ENCODE measurements around the gene WNT2.
"Not testable (repeated sequence)": the region's sequence is repeated elsewhere in the genome, so short reads cannot be mapped to it uniquely, and the experiment has no call there.

WNT2 gene

DNA sequence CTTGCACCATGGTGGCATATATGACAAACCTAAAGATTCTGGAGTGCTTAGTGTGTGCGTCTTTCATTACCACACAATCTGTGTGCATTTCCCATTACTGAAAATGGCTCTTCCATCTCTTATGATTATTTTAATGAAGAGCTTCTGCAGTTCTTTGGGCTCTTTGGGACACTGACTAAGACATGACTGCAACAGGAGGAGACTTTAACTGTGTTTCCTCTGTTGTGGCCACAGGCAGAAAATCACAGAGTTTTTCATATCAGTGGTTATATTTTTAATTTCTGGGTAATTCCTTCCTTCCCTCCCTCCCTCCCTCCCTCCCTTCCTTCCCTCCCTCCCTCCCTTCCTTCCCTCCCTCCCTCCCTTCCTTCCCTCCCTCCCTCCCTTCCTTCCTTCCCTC lies 58.1 kb downstream of the WNT2 start:
- no peak for DNase-seq (ENCODE audit: low read depth in 3 of 3)

DNA sequence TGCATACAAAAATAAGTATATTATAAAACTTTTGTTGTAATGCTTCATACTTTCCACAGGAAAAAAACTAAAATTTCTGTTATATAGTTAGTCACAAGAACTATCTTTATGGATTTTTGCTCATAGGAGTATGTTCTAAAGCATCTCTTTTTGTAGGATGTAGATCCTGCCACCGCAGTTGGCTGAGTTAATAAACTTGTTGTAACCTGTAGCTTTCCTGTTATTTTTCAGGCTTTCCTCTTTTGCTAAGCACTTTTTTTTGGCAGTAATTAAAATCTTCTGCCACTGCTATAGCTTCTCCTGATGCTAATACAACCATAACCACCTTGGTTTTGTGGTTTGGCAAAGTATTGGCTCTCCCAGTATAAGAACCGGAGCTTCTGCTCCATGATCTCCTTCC lies 60.3 kb downstream of the WNT2 start:
- DNase-seq (ENCODE audit: low read depth in 3 of 3): no peak

DNA sequence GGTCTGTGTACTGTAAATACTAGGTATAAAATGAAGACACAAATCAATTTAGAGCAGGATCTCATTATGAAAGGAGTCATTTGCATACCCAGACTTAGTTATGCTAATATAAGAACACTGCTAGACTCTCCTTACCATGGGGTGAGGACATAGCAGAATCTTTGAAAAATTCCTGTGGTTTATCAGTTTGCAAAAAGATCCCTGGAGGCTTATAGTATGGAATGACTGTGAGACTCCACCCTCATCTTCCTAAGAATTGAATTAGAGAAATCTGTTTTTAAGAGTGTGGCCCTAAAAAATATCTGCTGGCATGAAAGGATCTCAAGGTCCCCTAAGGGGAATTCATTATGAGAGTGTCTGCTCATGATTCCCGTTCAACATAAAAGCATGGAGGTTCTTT lies 63.2 kb downstream of the WNT2 start:
- no peak for DNase-seq (ENCODE audit: low read depth in 3 of 3)

DNA sequence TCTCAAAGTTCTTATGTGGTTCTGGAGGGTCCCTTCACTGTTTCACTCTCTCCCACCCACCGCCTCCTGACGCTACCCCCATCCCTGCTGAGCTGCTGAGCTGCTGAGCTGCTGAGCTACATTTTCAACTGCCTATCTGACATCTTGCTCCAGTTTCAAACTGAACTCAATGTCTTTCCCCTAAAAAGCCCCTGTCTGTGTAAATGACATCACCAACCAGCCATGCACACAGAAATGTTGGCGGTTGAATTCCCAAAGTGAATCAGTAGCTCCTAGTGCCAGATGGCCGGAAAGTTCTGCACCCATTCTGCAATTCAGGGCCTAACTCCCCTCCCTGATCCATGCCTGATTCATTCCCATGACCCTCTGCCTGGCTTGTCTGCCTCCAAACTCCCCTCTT lies 71.2 kb downstream of the WNT2 start:
- no peak for DNase-seq (ENCODE audit: low read depth in 3 of 3)

DNA sequence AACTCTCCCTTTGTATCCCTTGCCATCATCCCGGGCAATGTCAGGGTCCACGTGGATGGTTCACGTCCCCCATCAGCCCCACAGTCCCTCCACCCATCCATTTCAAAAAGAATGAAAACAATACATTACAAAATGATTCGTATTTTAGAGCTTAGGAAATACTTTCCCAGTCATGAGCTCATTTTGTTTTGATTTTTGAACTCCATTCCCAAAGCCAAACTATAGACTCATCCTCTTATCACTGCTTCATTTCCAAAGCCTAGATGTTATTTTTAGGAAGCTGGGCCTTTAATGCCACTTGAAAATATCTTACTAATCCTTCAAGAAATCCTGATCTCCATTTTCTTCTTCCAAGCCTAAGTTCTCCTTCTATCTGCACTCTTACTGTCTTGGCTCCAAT lies 72.1 kb downstream of the WNT2 start:
- DNase-seq (ENCODE audit: low read depth in 3 of 3): no peak

DNA sequence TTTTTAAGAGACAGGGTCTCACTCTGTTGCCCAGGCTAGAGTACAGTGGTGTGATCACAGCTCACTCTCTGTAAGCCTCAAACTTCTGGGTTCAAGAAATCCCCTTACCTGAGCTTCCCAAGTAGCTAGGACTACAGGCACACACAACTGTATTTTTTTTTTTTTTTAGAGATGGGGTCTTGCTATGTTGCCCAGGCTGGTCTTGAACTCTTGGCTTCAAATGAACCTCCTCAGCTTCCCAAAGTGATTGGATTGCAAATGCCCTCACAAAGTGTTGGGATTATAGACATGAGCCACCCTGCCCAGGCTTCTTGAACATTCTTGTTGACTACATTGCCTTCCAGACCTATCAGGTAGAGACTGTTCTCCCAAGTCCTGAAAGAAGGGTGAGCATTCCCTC lies 72.6 kb downstream of the WNT2 start:
- DNase-seq (ENCODE audit: low read depth in 3 of 3): no peak

- no peak for DNase-seq (ENCODE audit: low read depth in 3 of 3)
Observed at GRCh38 chr7:117249696-117250095, 73.2 kb downstream of the WNT2 start.

DNA sequence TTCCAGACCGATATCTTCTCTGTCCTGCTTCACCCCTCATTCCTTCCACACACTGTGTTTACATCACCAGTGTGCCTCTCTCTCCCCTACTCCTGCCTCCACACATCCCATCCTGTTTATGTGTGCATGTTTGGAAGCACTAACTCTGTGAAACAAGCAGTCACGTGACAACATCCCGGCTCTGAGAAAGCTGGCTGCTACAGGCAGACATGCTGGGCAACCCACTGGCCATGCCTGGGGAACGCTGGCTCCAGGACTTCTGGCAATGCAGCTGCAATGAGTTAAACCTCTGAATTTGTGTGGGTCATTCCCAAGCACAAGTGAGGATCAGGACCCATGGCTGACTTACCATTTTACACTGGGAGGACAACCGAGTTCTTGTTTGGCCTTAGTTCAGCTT lies 74.0 kb downstream of the WNT2 start:
- no peak for DNase-seq (ENCODE audit: low read depth in 3 of 3)

DNA sequence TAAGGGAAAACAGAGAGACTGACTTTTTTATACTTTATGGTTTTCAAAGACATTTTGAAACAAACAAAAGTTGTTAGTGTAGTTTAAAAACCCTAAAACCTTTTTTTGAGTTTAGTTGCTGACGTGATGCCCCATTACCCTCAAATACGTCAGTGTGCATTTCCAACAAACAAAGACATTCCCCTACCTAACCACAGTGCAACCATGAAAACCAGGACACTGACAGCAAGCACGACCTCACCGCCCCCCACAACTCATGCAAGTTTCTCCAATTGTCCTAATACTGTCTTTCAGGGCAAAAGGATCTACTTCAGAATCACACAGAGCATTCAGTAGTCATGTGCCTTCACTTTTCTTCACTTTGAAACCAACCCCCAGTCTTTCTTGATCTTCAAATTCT lies 75.0 kb downstream of the WNT2 start:
- DNase-seq (ENCODE audit: low read depth in 3 of 3): no peak

- not testable (repeated sequence) for DNase-seq (ENCODE audit: low read depth in 3 of 3)
Observed at GRCh38 chr7:117245703-117246102, 77.2 kb downstream of the WNT2 start.

DNA sequence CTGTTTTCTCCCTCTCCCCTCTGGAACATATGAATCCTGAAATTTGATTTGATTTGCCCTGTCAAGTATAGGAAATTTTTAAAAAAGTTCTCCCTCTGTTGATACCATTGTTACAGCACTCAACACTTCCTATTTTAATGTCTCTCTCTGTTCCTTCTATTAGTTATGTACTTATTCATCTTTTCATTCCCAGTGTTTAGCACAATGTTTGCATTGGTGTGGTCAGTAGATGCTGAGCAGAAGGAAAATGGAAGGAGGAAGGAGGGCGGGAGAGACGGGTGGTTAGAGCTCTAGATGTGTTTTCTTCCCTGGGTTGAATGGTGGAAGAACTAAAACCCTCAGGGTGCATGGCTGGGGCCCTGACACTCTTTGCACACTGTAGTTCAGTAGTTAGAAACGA lies 79.5 kb downstream of the WNT2 start:
- DNase-seq (ENCODE audit: low read depth in 3 of 3): no peak

DNA sequence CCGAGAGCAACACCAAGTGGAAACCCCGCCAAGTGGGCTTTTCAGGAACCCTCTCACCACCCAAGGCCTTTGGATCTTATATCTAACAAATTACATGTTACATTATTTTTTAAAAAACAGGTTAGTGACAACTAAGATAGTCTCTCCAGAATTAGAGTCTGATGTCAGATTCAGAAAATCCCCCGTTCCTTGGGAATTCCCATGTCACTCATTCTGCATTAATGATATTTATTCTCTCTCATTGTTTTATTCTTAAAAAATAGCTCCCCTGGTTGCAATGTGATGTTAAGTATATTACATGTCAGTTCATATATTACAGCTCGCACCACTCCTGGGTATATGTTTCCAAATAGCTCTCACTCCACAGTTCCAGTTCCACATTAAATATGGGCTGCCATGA lies 81.8 kb downstream of the WNT2 start:
- DNase-seq (ENCODE audit: low read depth in 3 of 3): no peak

DNA sequence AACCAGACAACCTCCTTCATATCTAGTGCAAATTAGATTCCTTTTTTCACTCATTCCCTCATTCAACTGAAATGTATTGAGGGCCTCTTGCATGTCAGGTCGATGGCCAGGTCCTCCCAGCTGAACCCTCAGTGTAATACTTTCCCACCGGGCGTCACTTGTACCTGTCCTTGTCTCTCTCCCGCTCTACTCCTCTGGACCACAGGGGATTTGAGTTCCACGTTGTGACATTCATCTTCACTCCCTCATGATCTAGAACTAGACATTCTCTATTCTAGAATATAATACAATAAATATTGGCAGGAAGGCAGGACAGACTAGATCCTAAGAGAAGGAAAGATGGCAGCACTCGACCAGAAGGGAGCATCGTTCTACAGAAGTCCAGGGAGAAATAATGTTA lies 83.9 kb downstream of the WNT2 start:
- DNase-seq (ENCODE audit: low read depth in 3 of 3): no peak

DNA sequence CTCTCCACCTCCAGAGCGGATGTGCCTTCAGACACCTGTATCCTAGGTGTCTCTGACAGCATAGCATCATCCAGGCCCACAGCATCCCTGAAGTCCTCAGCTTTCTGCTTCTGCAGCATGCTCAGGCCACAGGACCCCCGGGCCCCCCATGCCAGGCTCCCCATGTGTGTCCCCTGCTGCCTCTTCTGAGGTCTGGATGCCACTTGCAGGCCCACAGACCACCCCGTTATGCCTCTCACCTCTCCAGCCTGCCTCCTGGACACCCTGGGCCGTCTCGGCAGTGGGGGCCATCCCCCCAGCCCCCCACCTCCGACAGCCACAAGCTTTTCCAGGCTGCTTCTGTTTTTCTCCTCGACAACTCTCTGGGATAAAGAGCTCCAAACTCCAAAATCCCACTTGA lies 84.4 kb downstream of the WNT2 start:
- DNase-seq (ENCODE audit: low read depth in 3 of 3): no peak

- no peak for DNase-seq (ENCODE audit: low read depth in 3 of 3)
Observed at GRCh38 chr7:117237646-117238045, 85.2 kb downstream of the WNT2 start.

DNA sequence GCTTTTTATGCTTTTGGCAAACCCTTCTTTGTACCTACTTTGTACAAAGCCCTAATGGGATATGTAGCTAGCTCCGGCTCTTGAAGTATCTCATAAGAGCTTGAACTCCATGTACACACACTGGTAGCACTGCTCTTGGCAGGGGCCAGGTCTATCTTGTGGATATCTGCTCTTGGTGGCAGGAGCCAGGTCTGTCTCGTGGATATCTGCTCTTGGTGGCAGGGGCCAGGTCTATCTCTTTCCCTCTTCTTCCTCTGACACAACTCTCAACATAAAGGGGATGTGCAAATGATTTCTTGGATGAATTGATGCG lies 91.9 kb downstream of the WNT2 start:
- no peak for DNase-seq (ENCODE audit: low read depth in 3 of 3)

DNA sequence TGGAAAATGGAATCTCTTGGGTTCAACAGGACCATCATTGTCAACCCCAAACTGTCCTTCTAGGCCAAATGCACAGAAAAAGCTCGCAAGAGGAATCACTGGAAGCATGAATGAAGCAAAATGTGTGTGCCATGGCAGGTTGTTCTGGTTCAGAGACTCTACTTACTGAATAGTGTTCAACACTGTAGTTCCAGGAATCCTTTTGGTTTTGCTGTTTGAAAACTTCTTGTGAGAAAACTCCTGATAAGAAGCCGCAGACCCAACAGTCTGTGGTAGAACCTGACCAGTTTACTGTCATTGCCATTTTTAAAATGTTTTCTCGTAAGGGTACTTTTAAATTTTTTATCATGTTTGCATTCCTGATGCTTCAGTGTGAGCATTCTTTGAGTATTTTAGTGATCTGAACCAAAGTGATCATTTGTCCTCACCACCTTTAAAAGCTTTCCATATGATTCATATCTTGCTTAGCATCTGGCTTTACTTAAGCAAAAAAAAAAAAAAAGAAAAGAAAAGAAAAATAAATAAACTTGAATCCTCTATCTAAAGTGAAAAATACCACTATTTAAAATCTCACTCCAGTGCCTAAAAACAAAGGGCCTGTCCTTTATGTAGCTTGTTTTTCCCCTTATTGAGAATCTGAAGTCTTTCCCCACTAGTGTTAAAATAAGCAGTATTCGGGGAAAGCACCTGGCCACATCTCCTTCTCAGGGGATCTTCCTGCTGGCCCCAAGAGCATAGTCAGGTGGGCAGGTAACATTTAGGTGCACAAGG lies 92.4 kb downstream of the WNT2 start:
- no peak for DNase-seq (ENCODE audit: low read depth in 3 of 3)

DNA sequence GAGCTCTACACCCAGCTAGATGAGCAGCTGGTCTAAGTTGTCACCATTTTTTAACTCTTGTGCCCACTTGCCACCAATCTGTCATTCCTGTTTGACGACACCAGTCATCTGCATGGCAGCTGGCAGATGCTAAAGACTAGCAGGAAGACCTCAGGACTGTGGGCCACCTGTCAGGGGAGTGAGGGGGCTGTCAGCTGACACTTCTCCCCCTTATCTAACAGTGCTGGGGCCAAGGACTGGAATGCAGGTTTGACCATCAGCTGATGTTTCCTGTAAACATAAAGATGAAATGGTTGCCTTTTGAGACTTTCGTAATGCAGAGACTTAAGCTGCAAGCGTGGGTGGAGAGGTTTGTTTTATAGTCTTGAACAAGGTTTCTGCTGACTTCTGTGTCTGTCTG lies 93.5 kb downstream of the WNT2 start:
- no peak for DNase-seq (ENCODE audit: low read depth in 3 of 3)

GRCh38 chr7:117227091-117227490 lies 95.8 kb downstream of the WNT2 start:
- DNase-seq (ENCODE audit: low read depth in 3 of 3): no peak

GRCh38 chr7:117225536-117225935 lies 97.3 kb downstream of the WNT2 start:
- no peak for DNase-seq (ENCODE audit: low read depth in 3 of 3)
